Thoracic aorta (tissue), 2 donors: ENCODE measurements around the gene TCP10L. TPM values are rescaled to one million over a fixed set of nuclear protein-coding genes. Genes with fewer than 3 reads are reported as not detected.
"Not testable (repeated sequence)": the region's sequence is repeated elsewhere in the genome, so short reads cannot be mapped to it uniquely, and the experiment has no call there.

Experiments
- ATAC-seq: fragments of 150-250 bp; one replicate; pipeline ENCODE4 v1.8.0; 2017; ENCODE audit warnings: low read depth; ENCODE audit not compliant: insufficient number of reproducible peaks, low FRiP score
- DNase-seq: peaks from one replicate; pipeline ENCODE4 v3.0.0-alpha.2; 2020; ENCODE audit warnings: low spot score
- H3K27ac ChIP-seq, 2 donors: fragments of 200-600 bp; sonication (generic); 1 replicate in 1 of 2; 2 replicates in 1 of 2; pipeline ENCODE4 v1.5.1; 2016; ENCODE audit warnings: mild to moderate bottlenecking in 2 of 2, moderate library complexity in 2 of 2
- H3K27me3 ChIP-seq: fragments of 200-600 bp; sonication (generic); replicated peaks from 2 replicates; pipeline ENCODE4 v1.6.0; 2016; ENCODE audit warnings: mild to moderate bottlenecking; ENCODE audit not compliant: insufficient read depth
- H3K36me3 ChIP-seq: fragments of 200-600 bp; sonication (generic); one replicate; pipeline ENCODE4 v1.5.1; 2016
- H3K4me1 ChIP-seq, 2 donors: fragments of 200-600 bp; sonication (generic); 1 replicate in 1 of 2; 2 replicates in 1 of 2; pipeline versions ENCODE4 v1.5.1 to v1.6.0; 2016; ENCODE audit warnings: low read depth in 2 of 2, mild to moderate bottlenecking in 1 of 2; ENCODE audit not compliant: control insufficient read depth in 1 of 2
- H3K4me3 ChIP-seq: fragments of 200-600 bp; sonication (generic); 2 replicates; pipeline ENCODE4 v1.5.1; 2016; ENCODE audit warnings: mild to moderate bottlenecking
- H3K9me3 ChIP-seq: fragments of 200-600 bp; sonication (generic); 2 replicates; pipeline ENCODE4 v1.5.1; 2016
- total RNA-seq, 2 donors: library from RNA; depleted of rRNA; stranded (reverse); fragments of >200 nt; gene quantifications; one replicate each; pipeline versions ENCODE4 v1.1.0 to v1.2.3, GENCODE V29; 2016
- TF ChIP-seq, protein P1 (sequence below): fragments of 200-600 bp; sonication (generic); IDR thresholded peaks from one replicate; pipeline ENCODE4 v1.5.1; 2019; ENCODE audit warnings: antibody characterized with exemption

The TCP10L gene
- total RNA-seq, 2 donors from 2014 or later: 2.8 TPM; not detected in 1

DNA sequence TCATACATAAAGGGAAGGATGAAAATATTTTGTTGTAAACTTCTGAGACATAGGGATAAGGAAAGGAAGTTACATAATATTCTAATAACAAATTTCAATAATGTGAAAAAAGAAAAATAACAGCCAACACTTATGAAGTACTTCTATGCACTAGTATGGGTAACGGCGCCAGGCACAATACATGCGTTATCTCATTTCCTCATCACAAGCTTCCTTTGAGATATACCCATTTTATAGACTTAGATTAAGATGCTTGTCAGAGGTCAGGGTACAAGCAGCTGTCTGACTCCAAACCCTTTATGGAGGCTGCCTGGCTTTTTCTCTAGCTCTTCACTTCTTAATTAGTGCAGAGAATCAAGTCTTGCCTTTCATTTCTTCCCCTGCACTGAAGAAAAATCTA lies 41.3 kb downstream of the TCP10L start:
- ATAC-seq (no peak), DNase-seq (no peak)
- no peaks in the 10 kb centered on the region for H3K27me3 ChIP-seq
- no peaks in the 10 kb centered on the region for H3K36me3 ChIP-seq
- H3K27ac ChIP-seq: no peak overlapping the region
- TF ChIP-seq, protein P1, sequence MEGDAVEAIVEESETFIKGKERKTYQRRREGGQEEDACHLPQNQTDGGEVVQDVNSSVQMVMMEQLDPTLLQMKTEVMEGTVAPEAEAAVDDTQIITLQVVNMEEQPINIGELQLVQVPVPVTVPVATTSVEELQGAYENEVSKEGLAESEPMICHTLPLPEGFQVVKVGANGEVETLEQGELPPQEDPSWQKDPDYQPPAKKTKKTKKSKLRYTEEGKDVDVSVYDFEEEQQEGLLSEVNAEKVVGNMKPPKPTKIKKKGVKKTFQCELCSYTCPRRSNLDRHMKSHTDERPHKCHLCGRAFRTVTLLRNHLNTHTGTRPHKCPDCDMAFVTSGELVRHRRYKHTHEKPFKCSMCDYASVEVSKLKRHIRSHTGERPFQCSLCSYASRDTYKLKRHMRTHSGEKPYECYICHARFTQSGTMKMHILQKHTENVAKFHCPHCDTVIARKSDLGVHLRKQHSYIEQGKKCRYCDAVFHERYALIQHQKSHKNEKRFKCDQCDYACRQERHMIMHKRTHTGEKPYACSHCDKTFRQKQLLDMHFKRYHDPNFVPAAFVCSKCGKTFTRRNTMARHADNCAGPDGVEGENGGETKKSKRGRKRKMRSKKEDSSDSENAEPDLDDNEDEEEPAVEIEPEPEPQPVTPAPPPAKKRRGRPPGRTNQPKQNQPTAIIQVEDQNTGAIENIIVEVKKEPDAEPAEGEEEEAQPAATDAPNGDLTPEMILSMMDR: no peak
- H3K9me3 ChIP-seq: no peaks in the 10 kb centered on the region
- H3K4me3 ChIP-seq: no peak overlapping the region
- no peaks in the 10 kb centered on the region for H3K4me1 ChIP-seq

DNA sequence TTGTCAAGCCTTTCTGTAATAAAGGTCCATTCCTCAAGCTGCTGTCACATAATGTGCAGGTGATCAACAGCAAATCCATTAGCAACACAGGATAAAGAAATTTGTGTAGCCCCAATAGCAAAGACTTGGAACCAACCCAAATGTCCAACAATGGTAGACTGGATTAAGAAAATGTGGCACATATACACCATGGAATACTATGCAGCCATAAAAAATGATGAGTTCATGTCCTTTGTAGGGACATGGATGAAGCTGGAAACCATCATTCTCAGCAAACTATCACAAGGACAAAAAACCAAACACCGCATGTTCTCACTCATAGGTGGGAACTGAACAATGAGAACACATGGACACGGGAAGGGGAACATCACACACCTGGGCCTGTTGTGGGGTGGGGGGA lies 42.3 kb downstream of the TCP10L start:
- H3K36me3 ChIP-seq, H3K9me3 ChIP-seq, H3K4me1 ChIP-seq, H3K27ac ChIP-seq, H3K27me3 ChIP-seq, H3K4me3 ChIP-seq, DNase-seq, ATAC-seq: not testable (repeated sequence)

DNA sequence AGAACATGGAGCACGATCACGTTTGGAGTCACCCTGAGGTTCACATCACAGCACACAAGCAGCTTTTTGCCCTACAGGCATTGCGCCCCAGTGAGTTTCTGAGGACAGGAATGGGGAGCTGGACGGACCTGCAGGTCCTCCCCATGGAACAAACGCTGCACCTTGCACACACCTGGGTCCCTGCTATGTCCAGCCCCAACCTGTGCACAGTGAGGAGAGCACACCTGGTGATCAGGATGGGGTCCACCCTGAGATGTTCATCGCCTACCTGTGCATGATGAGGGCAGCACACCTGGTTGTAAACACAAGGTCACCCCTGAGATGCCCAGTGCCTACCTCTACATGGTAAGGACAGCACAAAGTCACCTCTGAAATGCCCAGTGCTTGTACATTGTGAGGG lies 45.9 kb downstream of the TCP10L start:
- H3K27ac ChIP-seq: no peak overlapping the region
- no peaks in the 10 kb centered on the region for H3K9me3 ChIP-seq
- H3K36me3 ChIP-seq: no peaks in the 10 kb centered on the region
- H3K4me1 ChIP-seq: no peaks in the 10 kb centered on the region
- no peaks in the 10 kb centered on the region for H3K27me3 ChIP-seq
- no peak for ATAC-seq
- no peak overlapping the region for H3K4me3 ChIP-seq
- TF ChIP-seq, protein P1: no peak
- no peak for DNase-seq

DNA sequence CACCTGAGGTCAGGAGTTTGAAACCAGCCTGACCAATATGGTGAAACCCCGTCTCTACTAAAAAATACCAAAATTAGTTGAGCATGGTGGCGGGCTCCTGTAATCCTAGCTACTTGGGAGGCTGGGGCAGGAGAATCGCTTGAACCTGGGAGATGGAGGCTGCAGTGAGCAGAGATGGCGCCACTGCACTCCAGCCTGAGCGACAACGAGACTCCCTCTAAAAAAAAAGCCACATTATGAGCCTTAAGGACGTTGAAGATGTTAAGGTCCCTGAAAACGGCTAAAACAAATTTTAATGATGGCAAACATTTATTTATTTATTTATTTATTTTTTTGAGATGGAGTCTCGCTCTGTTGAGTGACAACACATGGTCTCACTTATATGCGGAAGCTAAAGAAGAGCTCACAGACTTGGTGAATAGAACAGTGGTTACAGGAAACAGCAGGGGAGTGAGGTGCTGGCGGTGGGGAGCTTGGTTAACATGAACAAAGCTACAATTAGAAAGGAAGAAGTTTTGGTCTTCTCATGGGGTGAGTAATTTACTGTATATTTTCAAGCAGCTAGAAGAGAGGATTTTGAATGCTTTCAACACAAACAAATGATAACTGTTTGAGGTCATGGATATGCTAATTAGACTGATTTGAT lies 47.1 kb downstream of the TCP10L start:
- H3K4me3 ChIP-seq: no peak overlapping the region
- no peaks in the 10 kb centered on the region for H3K9me3 ChIP-seq
- TF ChIP-seq, protein P1: no peak
- no peak overlapping the region for H3K27ac ChIP-seq
- ATAC-seq: no peak
- DNase-seq: no peak
- H3K4me1 ChIP-seq: no peaks in the 10 kb centered on the region
- no peaks in the 10 kb centered on the region for H3K27me3 ChIP-seq
- H3K36me3 ChIP-seq: no peaks in the 10 kb centered on the region

DNA sequence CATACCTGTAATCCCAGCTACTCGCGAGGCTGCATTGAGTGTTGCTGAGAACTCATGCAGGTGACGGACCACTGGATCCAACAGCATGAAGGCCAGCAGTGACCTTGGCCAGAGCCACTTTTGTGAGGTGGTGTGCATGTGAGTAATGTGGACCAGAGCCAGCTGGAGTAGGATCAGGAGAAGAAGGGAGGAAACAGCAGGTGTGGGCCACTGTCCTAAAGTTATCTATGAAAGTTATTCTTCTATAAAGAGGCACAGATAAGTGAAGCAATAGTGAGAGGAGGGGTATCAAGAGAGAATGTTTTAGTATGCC lies 47.8 kb downstream of the TCP10L start:
- Histone ChIP-seq H3K27ac (no peak overlapping the region), H3K27me3 (no peaks in the 10 kb centered on the region), H3K4me3 (no peak overlapping the region), H3K9me3 (no peaks in the 10 kb centered on the region), H3K4me1 (no peaks in the 10 kb centered on the region), H3K36me3 (no peaks in the 10 kb centered on the region)
- no peak for DNase-seq
- no peak for ATAC-seq
- TF ChIP-seq, protein P1: no peak

DNA sequence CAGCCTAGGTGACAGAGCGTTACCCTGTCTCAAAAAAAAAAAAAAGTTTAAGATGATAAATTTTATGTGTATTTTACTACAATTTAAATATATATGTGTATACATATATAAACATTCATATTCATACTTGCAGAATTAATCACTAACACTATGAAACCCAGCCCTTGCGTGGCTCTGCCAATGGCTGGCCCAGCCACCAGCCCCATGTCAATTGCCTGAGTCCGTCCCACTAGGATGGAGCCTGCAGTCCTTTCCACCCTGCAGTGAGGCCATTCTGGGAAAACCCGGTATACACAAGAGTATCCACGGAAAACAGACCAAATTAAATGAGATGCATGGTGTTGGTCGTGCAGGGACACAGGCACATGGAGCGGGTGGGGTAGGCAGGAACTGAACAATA lies 49.7 kb downstream of the TCP10L start:
- DNase-seq: no peak
- no peak for ATAC-seq

More for the DNA sequence above, 49.7 kb downstream of the TCP10L start:
- H3K36me3 ChIP-seq: no peaks in the 10 kb centered on the region
- H3K27me3 ChIP-seq: no peaks in the 10 kb centered on the region
- H3K27ac ChIP-seq: no peak overlapping the region
- TF ChIP-seq, protein P1: no peak
- no peak overlapping the region for H3K4me3 ChIP-seq
- H3K9me3 ChIP-seq: no peaks in the 10 kb centered on the region
- H3K4me1 ChIP-seq: no peaks in the 10 kb centered on the region
